Adrenal gland (tissue), 5 donors: ENCODE data around the gene ASB1.

Source experiments
- CTCF ChIP-seq, 6 experiments: fragments of 450-650 bp in 4 of 6; fragments of 200-600 bp in 2 of 6; sonication (generic) in 1 of 6; IDR thresholded peaks; 1 replicate in 5 of 6; 2 replicates in 1 of 6; pipeline versions ENCODE4 v1.5.1 to v1.8.0; 2016 to 2021; ENCODE audit warnings: antibody characterized with exemption in 6 of 6, mild to moderate bottlenecking in 2 of 6, moderate library complexity in 1 of 6
- POLR2A ChIP-seq, 2 donors: fragments of 450-650 bp; IDR thresholded peaks; one replicate each; pipeline ENCODE4 v1.6.1; 2017; ENCODE audit warnings: antibody characterized with exemption in 2 of 2, mild to moderate bottlenecking in 2 of 2, moderate library complexity in 1 of 2
- donor health status: DM: no; HTN: no; CAD: no.

- no peak for TF ChIP-seq CTCF (IDR thresholded peaks at IDR 0.05)
- TF ChIP-seq POLR2A (IDR thresholded peaks at IDR 0.05): no peak
These were observed 27.6 kb upstream of the ASB1 start for GRCh38 chr2:238399094-238399493.
